Peyer's patch (tissue), 4 donors: ENCODE results near the gene NARF.

ENCODE experiments used
- POLR2A ChIP-seq, 2 donors: fragments of 450-650 bp; IDR thresholded peaks; one replicate each; pipeline ENCODE4 v1.5.1; 2017; ENCODE audit warnings: antibody characterized with exemption in 2 of 2, mild to moderate bottlenecking in 2 of 2, moderate library complexity in 2 of 2
- TF ChIP-seq, protein P1 (sequence below), 6 experiments: fragments of 450-650 bp in 4 of 6; fragments of 200-600 bp in 2 of 6; sonication (generic) in 1 of 6; IDR thresholded peaks; one replicate each; pipeline ENCODE4 v1.5.1; 2017 to 2019; ENCODE audit warnings: antibody characterized with exemption in 6 of 6, mild to moderate bottlenecking in 3 of 6, moderate library complexity in 1 of 6

DNA sequence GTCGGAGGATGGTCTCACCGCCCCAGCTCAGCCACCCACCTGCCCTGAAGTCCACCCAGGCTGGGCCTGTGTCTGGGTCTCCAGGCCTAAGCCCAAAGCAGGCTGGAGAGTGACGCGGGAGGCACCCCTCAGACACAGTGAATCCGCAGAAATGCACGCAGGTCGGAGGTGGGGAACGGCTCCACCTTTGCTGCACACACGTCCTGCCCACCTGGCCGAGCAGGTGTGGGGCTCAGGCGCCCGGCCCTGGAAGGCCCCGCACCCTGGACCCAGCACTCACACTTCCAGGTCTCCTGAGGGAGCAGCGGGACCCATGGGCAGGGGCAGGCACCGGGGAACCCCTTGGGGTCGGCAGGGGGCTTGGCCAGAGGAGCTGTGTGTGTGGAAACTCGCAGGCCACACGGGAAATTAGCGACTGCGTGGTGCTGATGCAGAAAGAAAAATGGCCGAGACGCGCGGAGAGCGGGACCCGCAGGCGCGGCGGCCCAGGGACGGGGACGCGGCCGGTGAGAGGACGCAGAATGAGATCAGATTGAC, 18.6 kb upstream of the NARF start:
- TF ChIP-seq, protein P1, sequence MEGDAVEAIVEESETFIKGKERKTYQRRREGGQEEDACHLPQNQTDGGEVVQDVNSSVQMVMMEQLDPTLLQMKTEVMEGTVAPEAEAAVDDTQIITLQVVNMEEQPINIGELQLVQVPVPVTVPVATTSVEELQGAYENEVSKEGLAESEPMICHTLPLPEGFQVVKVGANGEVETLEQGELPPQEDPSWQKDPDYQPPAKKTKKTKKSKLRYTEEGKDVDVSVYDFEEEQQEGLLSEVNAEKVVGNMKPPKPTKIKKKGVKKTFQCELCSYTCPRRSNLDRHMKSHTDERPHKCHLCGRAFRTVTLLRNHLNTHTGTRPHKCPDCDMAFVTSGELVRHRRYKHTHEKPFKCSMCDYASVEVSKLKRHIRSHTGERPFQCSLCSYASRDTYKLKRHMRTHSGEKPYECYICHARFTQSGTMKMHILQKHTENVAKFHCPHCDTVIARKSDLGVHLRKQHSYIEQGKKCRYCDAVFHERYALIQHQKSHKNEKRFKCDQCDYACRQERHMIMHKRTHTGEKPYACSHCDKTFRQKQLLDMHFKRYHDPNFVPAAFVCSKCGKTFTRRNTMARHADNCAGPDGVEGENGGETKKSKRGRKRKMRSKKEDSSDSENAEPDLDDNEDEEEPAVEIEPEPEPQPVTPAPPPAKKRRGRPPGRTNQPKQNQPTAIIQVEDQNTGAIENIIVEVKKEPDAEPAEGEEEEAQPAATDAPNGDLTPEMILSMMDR (IDR thresholded peaks at IDR 0.05) = no peak
- TF ChIP-seq POLR2A (IDR thresholded peaks at IDR 0.05) = no peak
